ENCODE results near the gene EPS8L1.
"Not testable (repeated sequence)": the region's sequence is repeated elsewhere in the genome, so short reads cannot be mapped to it uniquely, and the experiment has no call there.

The EPS8L1 gene

GRCh38 chr19:55075371-55075998 lies at the start of gene EPS8L1:
Gene EPS8L1 (plus strand): TSS chr19:55075869. CDS start chr19:55076445, 576 bp downstream.
- no peak within 1 kb of the TSS for H3K27ac ChIP-seq (ENCODE audit: low read depth, low read length)

GRCh38 chr19:55027140-55027471 lies 48.6 kb upstream of the EPS8L1 start:
- H3K9ac ChIP-seq (ENCODE audit: low read length in 5 of 5); H3K36me3 ChIP-seq (ENCODE audit: control insufficient read depth in 5 of 5, insufficient read depth in 5 of 5, low read length in 5 of 5); H3K27ac ChIP-seq (ENCODE audit: low read depth, low read length); H3K4me1 ChIP-seq (ENCODE audit: control insufficient read depth in 5 of 5, insufficient read depth in 5 of 5, low read length in 5 of 5); H3K4me3 ChIP-seq (ENCODE audit: low read depth in 1 of 5, low read length in 5 of 5); H3K9me3 ChIP-seq (ENCODE audit: control insufficient read depth in 5 of 5, low read length in 5 of 5); H3K27me3 ChIP-seq (ENCODE audit: control insufficient read depth in 5 of 5, insufficient read depth in 4 of 5, low read length in 5 of 5): not testable (repeated sequence)

More at GRCh38 chr19:55075371-55075998, at the start of gene EPS8L1:
- Histone ChIP-seq H3K27me3 (ENCODE audit: control insufficient read depth in 5 of 5, insufficient read depth in 4 of 5, low read length in 5 of 5) (peaks cover 15 to 47% (median 35%) of the 10 kb centered on the region in 5 donors), H3K4me3 (ENCODE audit: low read depth in 1 of 5, low read length in 5 of 5) (no peak within 1 kb of the TSS), H3K4me1 (ENCODE audit: control insufficient read depth in 5 of 5, insufficient read depth in 5 of 5, low read length in 5 of 5) (peaks cover 2 to 6% (median 3%) of the 10 kb centered on the region in 5 donors), H3K9me3 (ENCODE audit: control insufficient read depth in 5 of 5, low read length in 5 of 5) (peaks cover 0 to 11% (median 7%) of the 10 kb centered on the region in 5 donors), H3K9ac (ENCODE audit: low read length in 5 of 5) (no peak within 1 kb of the TSS), H3K36me3 (ENCODE audit: control insufficient read depth in 5 of 5, insufficient read depth in 5 of 5, low read length in 5 of 5) (no peaks in the 10 kb centered on the region)

GRCh38 chr19:55027472-55028337 lies 48.0 kb upstream of the EPS8L1 start:
- Histone ChIP-seq H3K27ac (ENCODE audit: low read depth, low read length) (no peak overlapping the region), H3K4me1 (ENCODE audit: control insufficient read depth in 5 of 5, insufficient read depth in 5 of 5, low read length in 5 of 5) (no peaks in the 10 kb centered on the region), H3K4me3 (ENCODE audit: low read depth in 1 of 5, low read length in 5 of 5) (no peak overlapping the region)

GRCh38 chr19:55028757-55029156 lies 46.9 kb upstream of the EPS8L1 start:
- Histone ChIP-seq H3K27me3 (ENCODE audit: control insufficient read depth in 5 of 5, insufficient read depth in 4 of 5, low read length in 5 of 5) (peaks cover 0 to 5% (median 0%) of the 10 kb centered on the region in 5 donors), H3K36me3 (ENCODE audit: control insufficient read depth in 5 of 5, insufficient read depth in 5 of 5, low read length in 5 of 5) (no peaks in the 10 kb centered on the region), H3K27ac (ENCODE audit: low read depth, low read length) (no peak overlapping the region)

More at GRCh38 chr19:55027472-55028337, 48.0 kb upstream of the EPS8L1 start:
- H3K9me3 ChIP-seq (ENCODE audit: control insufficient read depth in 5 of 5, low read length in 5 of 5) = peaks cover 0 to 5% (median 0%) of the 10 kb centered on the region in 5 donors
- H3K27me3 ChIP-seq (ENCODE audit: control insufficient read depth in 5 of 5, insufficient read depth in 4 of 5, low read length in 5 of 5) = peaks cover 0 to 5% (median 0%) of the 10 kb centered on the region in 5 donors
- no peak overlapping the region for H3K9ac ChIP-seq (ENCODE audit: low read length in 5 of 5)
- no peaks in the 10 kb centered on the region for H3K36me3 ChIP-seq (ENCODE audit: control insufficient read depth in 5 of 5, insufficient read depth in 5 of 5, low read length in 5 of 5)

GRCh38 chr19:55031178-55031577 lies 44.5 kb upstream of the EPS8L1 start:
- no peak overlapping the region for H3K9ac ChIP-seq (ENCODE audit: low read length in 5 of 5)
- no peak overlapping the region for H3K27ac ChIP-seq (ENCODE audit: low read depth, low read length)
- no peaks in the 10 kb centered on the region for H3K36me3 ChIP-seq (ENCODE audit: control insufficient read depth in 5 of 5, insufficient read depth in 5 of 5, low read length in 5 of 5)
- no peaks in the 10 kb centered on the region for H3K4me1 ChIP-seq (ENCODE audit: control insufficient read depth in 5 of 5, insufficient read depth in 5 of 5, low read length in 5 of 5)
- H3K4me3 ChIP-seq (ENCODE audit: low read depth in 1 of 5, low read length in 5 of 5) = no peak overlapping the region
- H3K9me3 ChIP-seq (ENCODE audit: control insufficient read depth in 5 of 5, low read length in 5 of 5) = no peaks in the 10 kb centered on the region
- peaks cover 0 to 5% (median 0%) of the 10 kb centered on the region in 5 donors for H3K27me3 ChIP-seq (ENCODE audit: control insufficient read depth in 5 of 5, insufficient read depth in 4 of 5, low read length in 5 of 5)

More at GRCh38 chr19:55028757-55029156, 46.9 kb upstream of the EPS8L1 start:
- H3K4me1 ChIP-seq (ENCODE audit: control insufficient read depth in 5 of 5, insufficient read depth in 5 of 5, low read length in 5 of 5) = no peaks in the 10 kb centered on the region
- H3K4me3 ChIP-seq (ENCODE audit: low read depth in 1 of 5, low read length in 5 of 5) = no peak overlapping the region
- no peak overlapping the region for H3K9ac ChIP-seq (ENCODE audit: low read length in 5 of 5)
- H3K9me3 ChIP-seq (ENCODE audit: control insufficient read depth in 5 of 5, low read length in 5 of 5) = no peaks in the 10 kb centered on the region

- no peaks in the 10 kb centered on the region for H3K4me1 ChIP-seq (ENCODE audit: control insufficient read depth in 5 of 5, insufficient read depth in 5 of 5, low read length in 5 of 5)
- H3K27ac ChIP-seq (ENCODE audit: low read depth, low read length) = no peak overlapping the region
- no peak overlapping the region for H3K4me3 ChIP-seq (ENCODE audit: low read depth in 1 of 5, low read length in 5 of 5)
- H3K9me3 ChIP-seq (ENCODE audit: control insufficient read depth in 5 of 5, low read length in 5 of 5) = no peaks in the 10 kb centered on the region
- H3K36me3 ChIP-seq (ENCODE audit: control insufficient read depth in 5 of 5, insufficient read depth in 5 of 5, low read length in 5 of 5) = no peaks in the 10 kb centered on the region
- H3K27me3 ChIP-seq (ENCODE audit: control insufficient read depth in 5 of 5, insufficient read depth in 4 of 5, low read length in 5 of 5) = peaks cover 0 to 5% (median 0%) of the 10 kb centered on the region in 5 donors
- no peak overlapping the region for H3K9ac ChIP-seq (ENCODE audit: low read length in 5 of 5)
Measured at GRCh38 chr19:55032170-55032800, 43.4 kb upstream of the EPS8L1 start.

- H3K4me1 ChIP-seq (ENCODE audit: control insufficient read depth in 5 of 5, insufficient read depth in 5 of 5, low read length in 5 of 5); H3K27me3 ChIP-seq (ENCODE audit: control insufficient read depth in 5 of 5, insufficient read depth in 4 of 5, low read length in 5 of 5); H3K4me3 ChIP-seq (ENCODE audit: low read depth in 1 of 5, low read length in 5 of 5); H3K9me3 ChIP-seq (ENCODE audit: control insufficient read depth in 5 of 5, low read length in 5 of 5); H3K9ac ChIP-seq (ENCODE audit: low read length in 5 of 5); H3K36me3 ChIP-seq (ENCODE audit: control insufficient read depth in 5 of 5, insufficient read depth in 5 of 5, low read length in 5 of 5); H3K27ac ChIP-seq (ENCODE audit: low read depth, low read length): not testable (repeated sequence)
Measured at GRCh38 chr19:55032976-55033643, 42.6 kb upstream of the EPS8L1 start.

DNA sequence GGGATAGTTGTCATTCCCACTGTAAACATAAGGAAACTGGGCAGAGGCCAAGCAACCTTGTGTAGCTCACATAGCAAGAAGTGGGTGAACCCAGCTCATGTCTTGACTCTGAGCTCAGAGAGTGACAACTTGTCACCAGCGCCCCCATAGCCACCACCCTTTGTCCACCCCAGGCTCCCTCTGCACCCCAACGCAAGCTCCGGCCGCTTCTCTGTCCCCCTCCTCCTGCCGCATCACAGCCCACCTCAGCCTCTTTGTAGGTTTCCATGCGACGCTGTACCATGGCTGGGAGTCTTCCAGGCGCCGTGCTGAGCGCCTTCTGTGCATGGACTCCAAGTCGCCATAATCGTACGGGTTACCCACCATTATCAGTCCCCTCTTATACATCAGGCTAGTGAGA lies 40.9 kb upstream of the EPS8L1 start:
- Histone ChIP-seq H3K4me3 (ENCODE audit: low read depth in 1 of 5, low read length in 5 of 5) (no peak overlapping the region), H3K36me3 (ENCODE audit: control insufficient read depth in 5 of 5, insufficient read depth in 5 of 5, low read length in 5 of 5) (no peaks in the 10 kb centered on the region), H3K27me3 (ENCODE audit: control insufficient read depth in 5 of 5, insufficient read depth in 4 of 5, low read length in 5 of 5) (peaks cover 0 to 5% (median 0%) of the 10 kb centered on the region in 5 donors), H3K27ac (ENCODE audit: low read depth, low read length) (no peak overlapping the region), H3K9ac (ENCODE audit: low read length in 5 of 5) (no peak overlapping the region), H3K4me1 (ENCODE audit: control insufficient read depth in 5 of 5, insufficient read depth in 5 of 5, low read length in 5 of 5) (no peaks in the 10 kb centered on the region), H3K9me3 (ENCODE audit: control insufficient read depth in 5 of 5, low read length in 5 of 5) (no peaks in the 10 kb centered on the region)

- Histone ChIP-seq H3K4me3 (ENCODE audit: low read depth in 1 of 5, low read length in 5 of 5) (no peak overlapping the region), H3K9me3 (ENCODE audit: control insufficient read depth in 5 of 5, low read length in 5 of 5) (no peaks in the 10 kb centered on the region), H3K27ac (ENCODE audit: low read depth, low read length) (no peak overlapping the region), H3K36me3 (ENCODE audit: control insufficient read depth in 5 of 5, insufficient read depth in 5 of 5, low read length in 5 of 5) (no peaks in the 10 kb centered on the region), H3K4me1 (ENCODE audit: control insufficient read depth in 5 of 5, insufficient read depth in 5 of 5, low read length in 5 of 5) (no peaks in the 10 kb centered on the region), H3K27me3 (ENCODE audit: control insufficient read depth in 5 of 5, insufficient read depth in 4 of 5, low read length in 5 of 5) (peaks cover 0 to 5% (median 0%) of the 10 kb centered on the region in 5 donors), H3K9ac (ENCODE audit: low read length in 5 of 5) (no peak overlapping the region)
Measured at GRCh38 chr19:55036058-55036457, 39.6 kb upstream of the EPS8L1 start.
